Neutrophil (primary cell): ENCODE measurements around the gene GABBR2.

Source experiments
- H3K27ac ChIP-seq: fragments of 200-600 bp; sonication (generic); 2 replicates; pipeline ENCODE4 v1.5.1; 2016; ENCODE audit warnings: mild to moderate bottlenecking, moderate library complexity
- H3K27me3 ChIP-seq: fragments of 200-600 bp; sonication (generic); 2 replicates; pipeline ENCODE4 v1.6.0; 2016; ENCODE audit warnings: mild to moderate bottlenecking
- H3K36me3 ChIP-seq: fragments of 200-600 bp; sonication (generic); 2 replicates; pipeline ENCODE4 v1.5.1; 2017
- H3K4me1 ChIP-seq, 2 experiments: fragments of 200-600 bp in 1 of 2; sonication (generic) in 1 of 2; 1 replicate in 1 of 2; 2 replicates in 1 of 2; pipeline versions ENCODE4 v1.5.1 to v1.6.1; 2013 to 2016; ENCODE audit warnings: low read depth in 1 of 2, low read length in 1 of 2, mild to moderate bottlenecking in 1 of 2, moderate library complexity in 1 of 2; ENCODE audit not compliant: control insufficient read depth in 1 of 2, insufficient read depth in 1 of 2
- H3K4me3 ChIP-seq, 2 experiments: fragments of 200-600 bp in 1 of 2; sonication (generic) in 1 of 2; 1 replicate in 1 of 2; 2 replicates in 1 of 2; pipeline ENCODE4 v1.5.1; 2013 to 2016; ENCODE audit warnings: low read depth in 1 of 2, low read length in 1 of 2, mild to moderate bottlenecking in 1 of 2, moderate library complexity in 1 of 2
- H3K9me3 ChIP-seq: fragments of 200-600 bp; sonication (generic); 2 replicates; pipeline ENCODE4 v1.5.1; 2016
- CTCF ChIP-seq: fragments of 200-600 bp; sonication (generic); IDR thresholded peaks from 2 replicates; pipeline ENCODE4 v1.5.1; 2016; ENCODE audit warnings: antibody characterized with exemption

Gene GABBR2

GRCh38 chr9:98457726-98458370 lies 250.9 kb downstream of the GABBR2 start:
- Histone ChIP-seq H3K27ac (no peak overlapping the region), H3K9me3 (peaks cover 6% of the 10 kb centered on the region), H3K4me1 (no peaks in the 10 kb centered on the region), H3K27me3 (peaks cover 27% of the 10 kb centered on the region), H3K4me3 (no peak overlapping the region), H3K36me3 (no peaks in the 10 kb centered on the region)
- no peak for TF ChIP-seq CTCF

DNA sequence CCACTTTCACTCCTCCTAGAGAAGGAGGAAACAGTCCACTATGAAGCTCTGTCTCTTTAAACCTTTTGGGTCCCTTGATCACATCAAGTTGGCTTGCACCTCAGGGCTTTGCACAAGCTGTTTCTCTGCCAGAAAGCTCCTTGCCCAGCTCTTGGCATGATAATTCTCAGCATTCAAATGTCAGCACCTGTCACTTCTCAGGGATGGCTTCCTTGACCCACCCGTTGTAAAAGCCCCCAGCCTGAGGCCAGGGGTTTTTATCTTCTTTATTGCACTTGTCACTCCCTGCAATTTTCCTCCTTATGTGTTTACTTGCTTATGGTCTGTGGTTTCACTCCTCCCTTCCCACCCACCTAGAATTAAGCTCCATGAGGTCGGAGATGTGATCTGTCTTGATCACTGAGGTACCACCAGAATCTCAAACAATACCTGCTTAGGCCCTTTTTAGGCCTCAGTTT lies 252.6 kb downstream of the GABBR2 start:
- Histone ChIP-seq H3K27ac (no peak overlapping the region), H3K36me3 (no peaks in the 10 kb centered on the region), H3K4me1 (no peaks in the 10 kb centered on the region), H3K4me3 (no peak overlapping the region), H3K9me3 (peaks cover 6% of the 10 kb centered on the region), H3K27me3 (peaks cover 34% of the 10 kb centered on the region)
- no peak for TF ChIP-seq CTCF

DNA sequence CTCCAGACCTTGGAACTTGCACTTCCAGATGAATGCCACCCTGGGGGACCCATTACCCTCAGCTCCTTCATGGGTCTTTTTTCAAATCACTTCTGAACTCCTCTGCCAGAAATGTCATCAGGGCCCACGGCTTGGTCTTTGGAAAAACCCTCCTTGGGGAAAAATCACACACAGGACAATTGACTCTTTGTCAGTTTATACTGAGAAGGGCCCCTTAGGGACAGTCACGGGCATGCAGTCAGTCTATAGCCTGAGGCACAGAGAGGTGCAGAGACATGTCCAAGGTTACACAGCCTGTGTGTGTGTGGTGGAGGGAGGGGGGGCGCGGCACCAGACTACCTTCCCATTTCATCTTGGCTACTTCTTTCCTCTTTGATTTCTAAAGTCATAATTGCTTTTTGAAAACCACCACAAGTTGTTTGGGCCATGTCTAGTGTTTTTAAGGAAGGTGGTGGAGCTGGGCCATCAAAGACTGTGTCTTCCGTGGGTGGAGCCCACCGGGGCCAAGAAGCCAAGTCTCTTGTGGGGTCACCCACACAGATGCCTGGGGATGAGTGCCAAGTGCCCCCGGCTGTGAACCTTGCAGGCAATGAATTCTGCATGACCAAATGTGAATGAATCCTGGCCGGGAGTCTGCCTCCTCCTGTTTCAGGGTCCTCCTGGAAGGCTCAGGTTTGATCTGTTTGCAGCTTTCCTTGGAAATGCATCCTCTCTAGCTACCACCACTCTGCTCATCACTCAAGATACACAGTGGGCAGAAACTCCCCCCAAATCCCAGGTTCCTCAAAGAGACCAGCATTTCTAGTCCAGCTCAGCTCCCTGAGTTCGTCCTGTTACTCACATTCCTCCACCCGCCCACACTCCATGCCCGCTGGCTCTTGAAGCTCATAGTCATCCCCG lies 253.2 kb downstream of the GABBR2 start:
- Histone ChIP-seq H3K36me3 (no peaks in the 10 kb centered on the region), H3K4me3 (no peak overlapping the region), H3K27me3 (peaks cover 39% of the 10 kb centered on the region), H3K4me1 (no peaks in the 10 kb centered on the region), H3K27ac (no peak overlapping the region), H3K9me3 (peaks cover 6% of the 10 kb centered on the region)
- TF ChIP-seq CTCF: no peak

DNA sequence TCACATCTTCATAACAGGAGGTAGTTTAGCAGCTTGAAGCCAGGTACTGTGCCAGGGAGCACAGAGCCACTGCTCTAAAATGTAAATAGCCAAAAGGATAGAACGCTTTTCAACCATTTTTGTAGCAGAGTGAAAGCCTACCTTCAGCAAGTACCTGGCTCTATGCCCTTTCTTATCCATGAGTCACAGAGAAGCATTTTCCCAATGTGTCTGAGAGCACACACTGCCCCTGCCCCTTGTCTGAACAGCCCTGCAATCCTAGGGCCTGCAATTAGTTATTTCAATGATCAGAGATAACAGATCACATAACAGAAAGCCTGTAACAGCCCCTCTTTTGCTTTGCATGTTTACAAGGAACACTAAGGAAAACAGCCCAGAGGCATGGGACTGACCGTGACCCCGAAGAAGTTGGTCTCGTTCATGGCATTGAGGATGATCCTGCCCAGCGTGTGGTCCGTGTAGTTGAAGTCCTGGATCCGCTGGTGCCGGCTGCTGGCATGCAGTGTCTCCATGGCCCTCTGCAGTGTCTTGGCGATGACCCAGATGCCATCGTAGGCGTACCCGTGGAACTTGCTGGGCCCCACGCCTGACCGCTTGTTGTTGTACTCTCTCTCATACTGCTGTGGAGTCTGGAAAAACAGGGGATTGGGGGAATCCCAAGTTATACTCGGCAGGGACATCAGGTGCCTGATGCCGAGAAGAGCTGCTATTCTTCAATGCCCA lies 255.0 kb downstream of the GABBR2 start:
- H3K4me3 ChIP-seq: no peak overlapping the region
- H3K36me3 ChIP-seq: no peaks in the 10 kb centered on the region
- no peaks in the 10 kb centered on the region for H3K9me3 ChIP-seq
- H3K4me1 ChIP-seq: no peaks in the 10 kb centered on the region
- no peak for TF ChIP-seq CTCF
- H3K27ac ChIP-seq: no peak overlapping the region
- peaks cover 48% of the 10 kb centered on the region for H3K27me3 ChIP-seq

- no peak overlapping the region for H3K27ac ChIP-seq
- TF ChIP-seq CTCF: no peak
- no peaks in the 10 kb centered on the region for H3K9me3 ChIP-seq
- H3K4me1 ChIP-seq: no peaks in the 10 kb centered on the region
- H3K36me3 ChIP-seq: no peaks in the 10 kb centered on the region
- H3K4me3 ChIP-seq: no peak overlapping the region
- peaks cover 34% of the 10 kb centered on the region for H3K27me3 ChIP-seq
Observed at GRCh38 chr9:98451576-98451975, 257.2 kb downstream of the GABBR2 start.
